Cerebellar nuclear complex (tissue), 1 donor: ENCODE data around the gene EPB41L4A.
"Not testable (repeated sequence)": the region's sequence is repeated elsewhere in the genome, so short reads cannot be mapped to it uniquely, and the experiment has no call there.

Experiments
- DNase-seq, 2 experiments: peaks; one replicate each; lab custom pipeline; 2025; lab: John Stamatoyannopoulos, UW

Gene EPB41L4A

GRCh38 chr5:112419164-112419985, at the start of gene EPB41L4A:
Gene EPB41L4A (minus strand): TSS chr5:112419277. CDS start chr5:112419039, 238 bp downstream.
- no peak for DNase-seq

- no peak for DNase-seq
These were observed 48.4 kb upstream of the EPB41L4A start for GRCh38 chr5:112467485-112467884.

GRCh38 chr5:112466261-112466660, 47.2 kb upstream of the EPB41L4A start:
- not testable (repeated sequence) for DNase-seq

GRCh38 chr5:112447187-112447760, 28.2 kb upstream of the EPB41L4A start:
- DNase-seq: not testable (repeated sequence)

GRCh38 chr5:112445626-112446350, 26.7 kb upstream of the EPB41L4A start:
- DNase-seq: no peak

GRCh38 chr5:112443932-112444331, 24.9 kb upstream of the EPB41L4A start:
- not testable (repeated sequence) for DNase-seq

GRCh38 chr5:112440031-112440430, 21.0 kb upstream of the EPB41L4A start:
- no peak for DNase-seq

GRCh38 chr5:112436144-112436543, 17.1 kb upstream of the EPB41L4A start:
- no peak for DNase-seq

- DNase-seq: no peak
These were observed 15.6 kb upstream of the EPB41L4A start for GRCh38 chr5:112434641-112435040.

GRCh38 chr5:112426202-112426601, 7.1 kb upstream of the EPB41L4A start:
- DNase-seq: not testable (repeated sequence)

GRCh38 chr5:112419986-112420864, 1.1 kb upstream of the EPB41L4A start:
- DNase-seq: no peak

- no peak for DNase-seq
These were observed 366 bp downstream of the EPB41L4A start for GRCh38 chr5:112418659-112419163.

- no peak for DNase-seq
These were observed 982 bp downstream of the EPB41L4A start for GRCh38 chr5:112417931-112418658.

GRCh38 chr5:112415552-112415951, 3.5 kb downstream of the EPB41L4A start:
- DNase-seq: no peak

GRCh38 chr5:112413611-112414010, 5.5 kb downstream of the EPB41L4A start:
- DNase-seq: no peak

- no peak for DNase-seq
These were observed 6.7 kb downstream of the EPB41L4A start for GRCh38 chr5:112412346-112412745.

GRCh38 chr5:112411903-112412302, 7.2 kb downstream of the EPB41L4A start:
- no peak for DNase-seq

- DNase-seq: no peak
These were observed 11.4 kb downstream of the EPB41L4A start for GRCh38 chr5:112407666-112408065.

GRCh38 chr5:112407240-112407639, 11.8 kb downstream of the EPB41L4A start:
- no peak for DNase-seq

- DNase-seq: no peak
These were observed 16.0 kb downstream of the EPB41L4A start for GRCh38 chr5:112403069-112403468.

GRCh38 chr5:112401924-112402323, 17.2 kb downstream of the EPB41L4A start:
- no peak for DNase-seq
